Loucy (cell line): ENCODE results near the gene IGDCC3.

Experiments used
- H2AFZ ChIP-seq: fragments of 200-600 bp; sonication (generic); 2 replicates; pipeline ENCODE4 v1.6.0; 2016; ENCODE audit warnings: antibody characterized with exemption, mild to moderate bottlenecking, low read length, moderate library complexity
- H3F3A ChIP-seq: fragments of 200-600 bp; 2 replicates; pipeline ENCODE4 v1.6.0; 2016; ENCODE audit warnings: antibody characterized with exemption, low read depth, mild to moderate bottlenecking
- H3K27me3 ChIP-seq: fragments of 200-600 bp; sonication (generic); 2 replicates; pipeline ENCODE4 v1.6.1; 2014; ENCODE audit warnings: low read length, mild to moderate bottlenecking; ENCODE audit not compliant: insufficient read depth, poor library complexity, severe bottlenecking
- H3K36me3 ChIP-seq: fragments of 200-600 bp; sonication (generic); 2 replicates; pipeline ENCODE4 v1.6.1; 2016; ENCODE audit warnings: low read length; ENCODE audit not compliant: insufficient read depth
- H3K4me1 ChIP-seq: fragments of 200-600 bp; sonication (generic); 2 replicates; pipeline ENCODE4 v1.5.1; 2014; ENCODE audit warnings: low read length, mild to moderate bottlenecking; ENCODE audit not compliant: insufficient read depth, poor library complexity, severe bottlenecking
- H3K4me2 ChIP-seq: fragments of 200-600 bp; sonication (generic); 2 replicates; pipeline ENCODE4 v1.6.0; 2014; ENCODE audit warnings: antibody characterized with exemption, low read length, low read depth, mild to moderate bottlenecking; ENCODE audit not compliant: poor library complexity, severe bottlenecking
- H3K4me3 ChIP-seq: fragments of 200-600 bp; sonication (generic); 2 replicates; pipeline ENCODE4 v1.5.1; 2014; ENCODE audit warnings: low read length, mild to moderate bottlenecking, mixed read lengths; ENCODE audit not compliant: poor library complexity, severe bottlenecking
- H3K79me2 ChIP-seq: fragments of 200-600 bp; sonication (generic); 2 replicates; pipeline ENCODE4 v1.6.1; 2014; ENCODE audit warnings: low read length; ENCODE audit not compliant: insufficient read depth
- H3K9ac ChIP-seq: fragments of 200-600 bp; sonication (generic); 2 replicates; pipeline ENCODE4 v1.6.0; 2014; ENCODE audit warnings: mild to moderate bottlenecking, low read depth, low read length, moderate library complexity; ENCODE audit not compliant: poor library complexity, severe bottlenecking
- H3K9me2 ChIP-seq: fragments of 200-600 bp; sonication (generic); replicated peaks from 2 replicates; pipeline ENCODE4 v1.6.1; 2016; ENCODE audit warnings: low read depth, low read length, mixed read lengths
- H3K9me3 ChIP-seq: fragments of 200-600 bp; sonication (generic); 2 replicates; pipeline ENCODE4 v1.6.1; 2014; ENCODE audit warnings: mild to moderate bottlenecking, antibody characterized with exemption, low read length, low read depth; ENCODE audit not compliant: insufficient read depth
- H4K20me1 ChIP-seq: fragments of 200-600 bp; sonication (generic); 2 replicates; pipeline ENCODE4 v1.6.0; 2014; ENCODE audit warnings: antibody characterized with exemption, low read length, mild to moderate bottlenecking; ENCODE audit not compliant: insufficient read depth, poor library complexity, severe bottlenecking
- CTCF ChIP-seq: fragments of 200-600 bp; sonication (generic); conservative IDR thresholded peaks from 2 replicates; pipeline ENCODE4 v1.5.1; 2014; ENCODE audit warnings: mild to moderate bottlenecking, antibody characterized with exemption, low read length
- EZH2phosphoT487 ChIP-seq: fragments of 200-600 bp; IDR thresholded peaks from 2 replicates; pipeline ENCODE4 v1.6.1; 2018; ENCODE audit warnings: antibody characterized with exemption, mild to moderate bottlenecking, moderate library complexity, borderline replicate concordance

Gene IGDCC3

GRCh38 chr15:65369651-65370050, 8.2 kb downstream of the IGDCC3 start:
- Histone ChIP-seq H3K4me1 (peaks cover 13% of the 10 kb centered on the region), H3K9me3 (no peaks in the 10 kb centered on the region), H3K4me3 (no peak overlapping the region), H3K9me2 (no peaks in the 10 kb centered on the region), H4K20me1 (no peaks in the 10 kb centered on the region), H3K27me3 (no peaks in the 10 kb centered on the region), H3K79me2 (no peaks in the 10 kb centered on the region), H3F3A (no peaks in the 10 kb centered on the region), H2AFZ (no peak overlapping the region), H3K4me2 (no peak overlapping the region), H3K36me3 (no peaks in the 10 kb centered on the region), H3K9ac (no peak overlapping the region)
- no peak for TF ChIP-seq EZH2phosphoT487
- TF ChIP-seq CTCF, result no peak

GRCh38 chr15:65369212-65369547, 8.6 kb downstream of the IGDCC3 start:
- no peaks in the 10 kb centered on the region for H3F3A ChIP-seq
- H3K4me2 ChIP-seq, result no peak overlapping the region
- peaks cover 13% of the 10 kb centered on the region for H3K4me1 ChIP-seq
- no peaks in the 10 kb centered on the region for H4K20me1 ChIP-seq
- no peaks in the 10 kb centered on the region for H3K27me3 ChIP-seq
- H3K9me2 ChIP-seq, result no peaks in the 10 kb centered on the region
- TF ChIP-seq EZH2phosphoT487 (no peak), CTCF (no peak)
- no peaks in the 10 kb centered on the region for H3K79me2 ChIP-seq
- no peak overlapping the region for H2AFZ ChIP-seq
- H3K9me3 ChIP-seq, result no peaks in the 10 kb centered on the region
- no peaks in the 10 kb centered on the region for H3K36me3 ChIP-seq
- no peak overlapping the region for H3K9ac ChIP-seq
- no peak overlapping the region for H3K4me3 ChIP-seq

- TF ChIP-seq EZH2phosphoT487 (no peak), CTCF (no peak)
- Histone ChIP-seq H3K9me2 (no peaks in the 10 kb centered on the region), H3K79me2 (no peaks in the 10 kb centered on the region), H3K9ac (no peak overlapping the region), H2AFZ (no peak overlapping the region), H3K4me3 (no peak overlapping the region), H3K9me3 (no peaks in the 10 kb centered on the region), H3K27me3 (no peaks in the 10 kb centered on the region), H4K20me1 (no peaks in the 10 kb centered on the region), H3K4me1 (peaks cover 13% of the 10 kb centered on the region), H3K36me3 (no peaks in the 10 kb centered on the region), H3K4me2 (no peak overlapping the region), H3F3A (no peaks in the 10 kb centered on the region)
These were observed 9.2 kb downstream of the IGDCC3 start for GRCh38 chr15:65368302-65369211.
